ENCODE measurements around the gene CAD.

Gene CAD

DNA sequence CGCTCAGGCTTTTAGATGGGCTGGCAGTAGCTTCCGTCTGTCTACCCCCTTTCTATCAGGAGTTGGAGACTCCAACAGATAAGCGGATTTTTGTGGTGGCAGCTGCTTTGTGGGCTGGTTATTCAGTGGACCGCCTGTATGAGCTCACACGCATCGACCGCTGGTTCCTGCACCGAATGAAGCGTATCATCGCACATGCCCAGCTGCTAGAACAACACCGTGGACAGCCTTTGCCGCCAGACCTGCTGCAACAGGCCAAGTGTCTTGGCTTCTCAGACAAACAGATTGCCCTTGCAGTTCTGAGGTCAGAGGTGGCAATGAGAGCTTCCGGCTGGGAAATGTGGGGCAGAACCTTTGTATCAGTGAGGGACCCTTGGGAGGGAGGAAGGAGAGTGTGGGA, 14.8 kb downstream of the CAD start:
- no peak for DNase-seq

DNA sequence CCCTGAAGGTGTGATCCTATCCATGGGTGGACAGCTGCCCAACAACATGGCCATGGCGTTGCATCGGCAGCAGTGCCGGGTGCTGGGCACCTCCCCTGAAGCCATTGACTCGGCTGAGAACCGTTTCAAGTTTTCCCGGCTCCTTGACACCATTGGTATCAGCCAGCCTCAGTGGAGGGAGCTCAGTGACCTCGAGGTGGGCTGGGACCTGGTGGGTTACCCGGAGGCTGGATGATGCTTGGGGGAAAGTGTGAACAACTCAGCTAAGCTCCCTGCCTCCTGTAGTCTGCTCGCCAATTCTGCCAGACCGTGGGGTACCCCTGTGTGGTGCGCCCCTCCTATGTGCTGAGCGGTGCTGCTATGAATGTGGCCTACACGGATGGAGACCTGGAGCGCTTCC, 16.2 kb downstream of the CAD start:
- no peak for DNase-seq

DNA sequence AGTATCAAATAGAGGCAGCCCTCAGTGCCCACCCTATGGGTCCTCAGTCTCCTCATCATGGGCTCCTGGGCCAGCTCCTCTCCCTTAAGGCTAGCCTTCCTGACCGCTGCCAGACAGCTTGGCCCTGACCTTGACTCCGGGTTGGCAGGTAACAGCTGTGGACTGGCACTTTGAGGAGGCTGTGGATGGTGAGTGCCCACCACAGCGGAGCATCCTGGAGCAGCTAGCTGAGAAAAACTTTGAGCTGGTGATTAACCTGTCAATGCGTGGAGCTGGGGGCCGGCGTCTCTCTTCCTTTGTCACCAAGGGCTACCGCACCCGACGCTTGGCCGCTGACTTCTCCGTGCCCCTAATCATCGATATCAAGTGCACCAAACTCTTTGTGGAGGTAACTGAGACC, 19.0 kb downstream of the CAD start:
- no peak for DNase-seq

DNA sequence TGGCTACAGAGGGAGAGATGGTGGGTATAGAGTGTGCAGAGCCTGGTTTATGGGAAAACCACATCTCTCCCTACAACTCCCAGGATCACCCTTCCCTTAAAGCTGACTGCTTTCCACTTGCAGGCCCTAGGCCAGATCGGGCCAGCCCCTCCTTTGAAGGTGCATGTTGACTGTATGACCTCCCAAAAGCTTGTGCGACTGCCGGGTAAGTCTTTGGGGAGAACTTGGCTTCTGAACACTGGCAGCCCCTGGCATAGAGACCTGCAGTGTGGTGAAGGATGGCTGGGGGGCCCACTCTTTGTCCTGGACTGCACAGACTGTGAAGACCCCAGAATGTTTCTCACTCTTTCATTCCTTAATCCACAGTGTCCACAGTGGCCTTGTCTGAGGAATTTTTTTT, 19.5 kb downstream of the CAD start:
- DNase-seq, result no peak

DNA sequence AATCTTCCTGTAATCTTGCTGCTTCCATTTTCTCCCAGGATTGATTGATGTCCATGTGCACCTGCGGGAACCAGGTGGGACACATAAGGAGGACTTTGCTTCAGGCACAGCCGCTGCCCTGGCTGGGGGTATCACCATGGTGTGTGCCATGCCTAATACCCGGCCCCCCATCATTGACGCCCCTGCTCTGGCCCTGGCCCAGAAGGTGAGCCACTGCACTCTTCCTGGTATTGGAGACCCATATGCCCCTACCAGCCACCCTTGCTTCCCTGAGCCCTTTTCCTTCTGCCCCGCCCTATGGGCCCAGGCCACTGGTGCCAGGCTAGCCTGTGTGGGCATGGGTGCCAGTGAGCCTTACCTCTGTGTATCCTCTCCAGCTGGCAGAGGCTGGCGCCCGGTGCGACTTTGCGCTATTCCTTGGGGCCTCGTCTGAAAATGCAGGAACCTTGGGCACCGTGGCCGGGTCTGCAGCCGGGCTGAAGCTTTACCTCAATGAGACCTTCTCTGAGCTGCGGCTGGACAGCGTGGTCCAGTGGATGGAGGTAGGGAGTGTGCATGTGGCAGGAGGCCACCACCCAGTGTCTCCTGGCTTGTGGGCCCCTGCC, 20.3 kb downstream of the CAD start:
- no peak for DNase-seq

DNA sequence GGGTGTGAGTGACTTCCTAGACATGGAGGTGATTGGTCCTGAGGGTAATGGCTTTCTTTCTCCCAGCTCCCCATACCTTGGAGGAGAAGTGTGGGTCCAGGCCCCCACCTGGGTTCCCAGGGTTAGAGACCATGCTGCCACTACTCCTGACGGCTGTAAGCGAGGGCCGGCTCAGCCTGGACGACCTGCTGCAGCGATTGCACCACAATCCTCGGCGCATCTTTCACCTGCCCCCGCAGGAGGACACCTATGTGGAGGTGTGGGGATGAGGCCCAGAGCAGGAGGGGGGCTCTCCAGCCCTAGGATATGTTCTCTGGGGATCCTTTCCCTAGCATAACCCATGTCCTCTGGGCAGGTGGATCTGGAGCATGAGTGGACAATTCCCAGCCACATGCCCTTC, 21.8 kb downstream of the CAD start:
- no peak for DNase-seq

DNA sequence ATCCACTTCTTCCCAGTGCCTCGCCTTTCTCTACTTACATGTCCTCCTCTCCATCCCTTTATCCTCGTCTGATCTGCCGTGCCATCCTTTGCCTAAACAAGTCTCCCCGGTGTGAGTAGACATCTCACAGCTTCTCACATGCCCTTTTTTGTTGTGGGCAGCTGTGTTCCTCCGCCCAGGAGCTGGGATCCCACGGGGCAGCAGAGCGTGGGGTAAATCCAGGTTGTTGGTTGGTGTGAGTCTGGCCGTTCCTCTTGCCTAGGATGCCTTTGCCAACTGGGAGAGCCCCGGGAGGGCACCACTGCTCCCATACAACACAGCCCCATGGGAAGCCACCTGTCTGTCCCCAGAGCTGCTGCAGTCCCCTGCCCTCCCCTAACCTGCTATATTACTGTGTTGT, 23.2 kb downstream of the CAD start:
- DNase-seq, result no peak

DNA sequence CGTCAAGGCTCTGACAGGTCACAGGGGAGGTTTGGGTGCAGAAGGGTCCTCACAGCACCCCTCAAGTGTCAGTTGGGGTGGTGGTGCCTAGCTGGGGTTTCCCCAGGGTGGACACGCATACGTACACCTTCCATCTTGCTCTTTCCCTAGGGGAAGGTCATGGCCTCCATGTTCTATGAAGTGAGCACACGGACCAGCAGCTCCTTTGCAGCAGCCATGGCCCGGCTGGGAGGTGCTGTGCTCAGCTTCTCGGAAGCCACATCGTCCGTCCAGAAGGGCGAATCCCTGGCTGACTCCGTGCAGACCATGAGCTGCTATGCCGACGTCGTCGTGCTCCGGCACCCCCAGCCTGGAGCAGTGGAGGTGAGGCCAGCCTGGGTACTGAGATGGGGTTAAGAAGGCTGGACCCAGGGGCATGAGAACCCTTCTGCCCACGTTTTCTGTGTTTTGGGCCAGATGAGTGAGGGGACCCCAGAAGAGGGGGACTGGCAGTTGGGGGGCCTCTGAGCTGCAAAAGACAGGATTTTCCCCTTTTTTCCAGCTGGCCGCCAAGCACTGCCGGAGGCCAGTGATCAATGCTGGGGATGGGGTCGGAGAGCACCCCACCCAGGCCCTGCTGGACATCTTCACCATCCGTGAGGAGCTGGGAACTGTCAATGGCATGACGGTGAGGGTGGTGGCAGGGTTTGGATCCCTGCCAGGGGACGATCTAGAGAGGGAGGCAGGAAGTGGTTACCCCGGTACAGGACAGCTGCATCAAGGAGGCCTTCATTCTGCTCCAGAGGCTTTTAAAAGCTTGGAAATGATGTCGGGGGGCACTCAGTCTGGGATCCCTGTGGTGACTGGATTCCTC, 24.8 kb downstream of the CAD start:
- no peak for DNase-seq

DNA sequence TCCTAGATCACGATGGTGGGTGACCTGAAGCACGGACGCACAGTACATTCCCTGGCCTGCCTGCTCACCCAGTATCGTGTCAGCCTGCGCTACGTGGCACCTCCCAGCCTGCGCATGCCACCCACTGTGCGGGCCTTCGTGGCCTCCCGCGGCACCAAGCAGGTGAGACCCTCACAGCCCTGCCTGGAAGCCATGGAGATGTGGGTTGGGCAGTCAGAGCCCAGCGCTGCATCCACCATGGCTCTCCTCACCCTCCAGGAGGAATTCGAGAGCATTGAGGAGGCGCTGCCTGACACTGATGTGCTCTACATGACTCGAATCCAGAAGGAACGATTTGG, 25.4 kb downstream of the CAD start:
- DNase-seq, result no peak

DNA sequence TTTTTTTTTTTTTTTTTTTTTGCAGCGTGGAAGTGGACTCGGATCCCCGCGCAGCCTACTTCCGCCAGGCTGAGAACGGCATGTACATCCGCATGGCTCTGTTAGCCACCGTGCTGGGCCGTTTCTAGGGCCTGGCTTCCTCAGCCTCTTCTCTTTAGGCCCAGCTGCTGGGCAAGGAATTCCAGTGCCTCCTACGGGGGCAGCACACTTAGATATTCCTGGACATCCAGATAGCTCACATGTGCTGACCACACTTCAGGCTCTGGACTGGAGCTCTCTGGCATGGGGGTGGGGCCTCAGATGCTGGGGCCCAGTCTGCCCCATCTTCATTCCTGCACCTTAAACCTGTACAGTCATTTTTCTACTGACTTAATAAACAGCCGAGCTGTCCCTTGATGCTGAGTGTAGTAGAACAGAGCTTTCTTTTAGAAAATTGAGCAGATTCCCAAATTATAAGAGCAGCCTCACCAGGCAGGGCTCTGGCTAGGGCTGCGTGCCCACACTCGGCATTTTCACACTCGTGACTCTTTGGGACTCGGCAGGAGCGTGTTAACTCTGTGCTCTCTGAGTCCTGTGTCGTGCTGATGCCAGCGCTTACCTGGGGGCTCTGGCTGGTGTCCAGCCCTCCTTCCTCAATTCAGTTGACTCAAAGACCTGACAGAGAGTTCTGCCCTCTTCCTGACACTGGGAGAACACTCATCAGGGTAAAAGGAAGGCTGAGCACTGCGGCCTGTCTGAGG, 26.4 kb downstream of the CAD start:
- DNase-seq, result no peak

DNA sequence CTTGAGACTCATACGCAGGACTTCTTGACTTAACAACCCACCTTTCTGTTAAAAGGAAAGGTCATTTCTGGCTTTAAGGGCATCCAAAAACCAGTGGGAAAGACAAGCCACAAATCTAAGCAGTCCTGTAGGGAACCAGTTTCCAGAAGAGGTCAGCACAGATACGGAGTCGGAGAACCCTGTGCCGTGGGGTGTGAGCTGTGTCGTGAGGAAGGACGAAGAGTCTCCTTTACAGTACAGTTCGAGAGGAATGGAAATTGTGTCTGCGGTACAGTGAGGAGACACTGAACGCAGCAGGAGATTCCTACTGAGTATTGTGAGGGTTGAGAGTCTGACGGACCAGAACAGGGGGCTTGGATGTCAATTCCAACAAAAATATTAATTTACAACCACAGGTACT, 27.9 kb downstream of the CAD start:
- no peak for DNase-seq

DNA sequence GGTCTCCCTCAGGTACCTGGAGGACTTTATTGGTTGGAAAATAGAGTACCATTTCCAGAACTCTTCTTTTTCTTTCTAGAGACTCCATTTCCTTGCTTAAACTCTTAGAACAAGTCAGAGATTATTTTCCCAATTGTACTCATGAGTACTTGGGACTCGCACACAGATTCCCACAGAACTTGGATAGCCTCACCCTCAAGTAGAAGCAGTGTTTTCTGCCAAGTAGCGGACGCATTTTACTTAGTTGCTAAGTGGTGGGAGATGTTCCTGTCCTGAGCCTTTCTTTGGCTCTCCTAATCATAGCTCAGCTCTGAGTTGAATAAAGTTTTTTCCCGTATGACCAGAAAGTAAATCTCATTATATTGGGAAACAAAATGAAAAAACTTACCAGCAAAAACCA, 28.5 kb downstream of the CAD start:
- no peak for DNase-seq

DNA sequence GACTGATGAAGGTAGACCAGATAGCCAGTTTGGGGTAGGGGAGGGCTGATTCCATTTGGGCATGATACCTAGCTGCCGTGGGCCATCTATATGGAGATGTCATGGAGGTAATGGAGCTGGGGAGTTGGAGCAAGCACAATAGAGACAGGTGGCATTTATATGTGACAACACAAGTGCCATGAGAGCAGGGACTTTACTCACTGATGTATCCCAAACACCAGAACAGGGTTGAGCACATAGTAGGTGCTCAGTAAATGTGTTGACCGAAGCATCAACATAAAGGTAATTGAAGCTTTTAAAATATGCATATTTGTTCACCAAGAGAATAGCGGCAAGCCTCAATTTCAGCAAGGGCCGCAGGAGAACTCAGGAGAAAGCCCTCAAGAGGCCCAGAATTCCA, 30.7 kb downstream of the CAD start:
- no peak for DNase-seq

DNA sequence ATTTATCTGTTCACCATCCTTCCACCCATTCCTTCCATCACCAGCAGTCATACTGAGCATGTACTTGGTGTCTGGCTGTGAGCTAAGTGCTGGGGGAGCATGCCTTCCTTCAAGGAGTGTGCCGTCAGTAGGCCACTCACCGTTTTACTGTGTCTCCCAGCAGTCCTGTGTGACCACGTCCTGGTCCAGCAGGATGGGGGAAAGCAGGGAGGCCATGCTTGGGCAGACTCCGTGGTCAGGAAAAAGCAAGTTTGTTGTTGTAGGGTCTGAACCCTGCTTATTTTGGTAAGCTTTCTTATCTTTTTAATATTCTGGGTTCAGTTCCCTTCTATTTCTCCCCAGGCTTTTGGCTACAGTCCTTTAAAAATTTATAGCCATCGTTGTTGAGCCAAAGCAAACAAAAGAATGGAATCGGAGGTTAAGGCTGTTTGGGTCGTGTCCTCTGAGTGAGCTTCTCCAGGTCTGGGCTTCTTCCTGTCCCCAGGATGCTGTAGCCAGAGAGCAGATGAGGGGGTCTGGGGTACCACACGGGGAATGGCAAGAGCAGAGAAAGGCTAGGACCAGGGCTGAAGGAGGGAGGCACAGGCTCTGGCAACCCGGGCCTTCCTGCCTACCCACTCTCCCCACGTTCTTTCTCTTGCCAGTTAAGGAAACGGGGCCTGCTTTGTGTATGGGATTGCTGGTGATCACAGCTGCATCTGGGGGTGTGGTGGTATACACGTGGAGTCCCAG, 32.2 kb downstream of the CAD start:
- no peak for DNase-seq

DNA sequence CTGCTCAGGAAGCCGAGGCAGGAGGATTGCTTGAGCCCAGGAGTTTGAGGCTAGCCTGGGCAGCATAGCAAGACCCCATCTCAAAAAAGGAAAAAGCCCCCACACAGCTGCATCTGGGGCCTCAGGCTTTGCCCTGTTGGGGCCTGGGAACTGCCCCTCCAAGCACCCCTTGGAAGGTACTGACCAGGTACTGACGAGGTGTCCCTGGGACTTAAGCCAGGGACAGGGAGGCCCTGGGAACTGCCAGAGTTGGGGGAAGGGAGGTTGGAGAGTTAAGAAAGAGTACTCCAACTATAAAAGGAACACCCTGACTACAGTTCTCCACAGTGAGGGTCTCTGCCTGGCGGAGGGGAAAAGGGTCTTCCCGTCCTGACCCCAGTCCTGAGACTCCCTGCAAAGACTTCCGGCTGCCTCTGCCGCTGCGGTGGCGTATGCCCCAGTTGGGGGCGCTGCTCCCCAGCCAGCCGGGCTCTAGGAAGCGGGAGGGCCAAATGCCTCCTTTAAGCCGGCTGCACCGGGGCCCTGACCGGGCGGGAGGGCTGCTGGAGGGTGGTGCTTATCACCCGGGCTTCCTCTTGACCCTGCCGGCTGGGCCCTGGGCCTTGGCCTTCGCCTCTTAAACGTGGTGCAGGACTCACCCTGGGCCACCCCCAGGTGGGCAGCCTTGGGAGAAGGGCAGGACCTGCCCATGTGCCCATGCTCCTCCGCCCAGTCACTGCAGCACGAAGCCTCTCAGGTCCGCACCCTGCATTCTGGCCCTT, 32.9 kb downstream of the CAD start:
- DNase-seq, result peak; percentile 51

DNA sequence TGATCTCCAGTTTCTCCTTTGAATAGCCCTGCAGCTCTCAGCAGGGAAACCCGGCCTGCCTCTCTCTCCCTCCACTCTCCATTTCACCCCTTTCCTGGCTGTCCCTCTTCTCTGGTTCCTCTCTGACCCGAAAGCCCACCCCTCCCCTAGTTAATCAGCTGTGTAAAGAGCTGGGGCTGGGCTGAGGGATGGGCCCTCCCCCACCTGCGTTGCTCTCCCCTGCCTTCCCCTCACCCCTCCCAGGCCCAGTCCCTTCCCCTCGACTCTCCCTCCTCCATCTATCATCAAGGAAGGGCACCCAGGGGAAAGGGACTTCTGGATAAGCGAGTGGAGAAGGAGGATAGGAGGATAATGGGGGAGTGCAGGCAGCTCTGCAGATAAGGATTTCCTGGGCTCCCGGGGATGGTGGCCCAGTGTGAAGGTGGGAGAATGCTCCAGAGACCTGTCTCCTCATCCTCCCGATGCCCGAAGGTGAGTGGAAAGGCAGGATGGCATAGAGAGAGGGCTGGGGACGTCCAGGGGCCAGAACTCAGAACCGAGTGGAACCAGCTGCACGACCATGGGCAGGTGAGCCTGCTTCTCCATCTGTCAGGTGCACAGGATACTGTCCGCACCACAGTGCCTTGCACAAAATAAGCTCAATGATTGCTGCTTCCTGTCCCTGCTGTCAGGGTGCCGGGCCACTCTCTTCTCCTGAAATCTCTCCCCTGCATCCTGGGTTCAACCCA, 33.6 kb downstream of the CAD start:
- DNase-seq, result no peak

DNA sequence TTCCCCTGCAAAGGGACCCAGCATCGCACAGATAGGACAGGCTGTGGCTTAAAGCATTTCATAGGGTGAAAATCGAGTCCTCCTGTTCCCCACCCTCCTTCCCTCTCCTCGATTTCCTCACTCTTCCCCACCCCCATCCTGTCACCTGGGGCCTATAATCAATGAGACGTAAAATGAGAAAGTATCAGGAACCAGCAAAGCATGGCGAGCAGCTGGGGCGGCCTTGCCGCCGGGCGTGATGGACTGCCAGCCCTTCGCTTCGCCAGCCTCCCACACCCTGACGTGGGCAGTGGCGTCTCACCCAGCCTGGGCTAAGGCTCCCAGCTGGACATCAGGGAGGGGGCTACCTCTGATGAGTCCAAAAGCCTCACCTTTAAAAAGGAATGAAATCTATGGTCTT, 34.6 kb downstream of the CAD start:
- DNase-seq, result no peak

DNA sequence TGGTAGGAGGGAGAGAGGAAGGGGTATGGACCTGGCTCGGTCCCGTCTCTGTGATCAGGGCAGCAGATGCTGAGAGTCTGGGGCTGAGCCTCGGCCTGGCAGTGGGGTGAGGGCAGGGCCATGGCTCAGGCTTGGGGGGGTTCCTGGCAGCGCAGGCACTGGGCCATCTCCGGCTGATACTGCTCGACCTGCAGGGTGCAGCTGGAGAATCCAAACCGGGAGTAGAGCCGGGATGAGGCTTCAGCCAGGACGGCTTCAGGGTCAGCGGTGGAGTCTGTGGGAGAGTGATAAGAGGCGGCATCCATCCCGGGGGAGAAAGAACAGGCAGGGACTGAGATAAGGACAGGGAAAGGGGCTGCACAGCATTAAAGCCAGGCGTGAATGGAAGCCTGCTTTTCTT, 38.0 kb downstream of the CAD start:
- DNase-seq, result no peak

DNA sequence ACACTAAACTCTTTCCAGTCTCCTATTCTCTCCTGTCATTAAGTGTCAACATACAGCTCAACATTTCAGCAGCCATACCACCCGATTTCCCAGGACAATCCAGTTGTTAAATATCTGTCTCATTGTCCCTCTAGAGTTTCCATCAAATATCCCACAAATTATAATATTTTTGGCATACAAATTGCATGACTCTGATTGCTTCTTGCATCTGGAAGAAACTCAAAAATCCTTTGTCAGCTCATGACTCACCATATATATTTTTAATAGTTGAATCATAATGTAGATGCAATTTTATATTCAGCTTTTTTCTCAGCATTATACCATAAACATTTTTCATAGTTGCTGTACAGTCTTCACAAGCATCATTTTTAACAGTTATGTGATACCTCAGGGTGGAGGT, 38.5 kb downstream of the CAD start:
- no peak for DNase-seq

DNA sequence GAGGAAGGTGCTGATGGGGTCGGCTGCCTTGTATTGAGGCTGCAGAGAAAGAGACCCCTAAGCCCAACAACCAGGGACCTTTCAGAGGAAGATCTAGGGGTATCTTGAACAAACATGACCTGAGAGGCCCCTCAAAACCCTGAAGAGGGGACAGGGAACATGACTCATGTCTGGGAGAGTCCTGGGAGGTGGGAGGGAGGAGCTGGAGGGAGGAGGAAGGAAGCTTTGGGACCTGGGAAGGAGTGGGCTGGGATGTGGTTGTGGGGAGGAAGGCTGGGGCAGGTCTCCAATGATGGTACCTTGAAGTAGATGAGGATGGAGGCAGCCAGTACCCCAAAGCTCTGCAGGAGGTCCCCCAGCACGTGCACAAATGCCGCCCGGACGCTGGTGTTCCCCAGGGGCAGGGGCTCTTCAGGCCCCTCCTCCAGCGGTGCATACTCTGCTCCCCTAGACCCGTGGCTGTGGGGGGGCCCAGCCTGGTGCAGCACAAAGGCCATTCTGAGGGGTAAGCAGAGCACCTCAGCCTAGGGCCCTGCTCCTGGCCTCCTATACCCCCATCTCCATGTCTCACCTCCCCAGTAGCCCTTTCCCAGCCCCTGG, 39.8 kb downstream of the CAD start:
- DNase-seq, result no peak

DNA sequence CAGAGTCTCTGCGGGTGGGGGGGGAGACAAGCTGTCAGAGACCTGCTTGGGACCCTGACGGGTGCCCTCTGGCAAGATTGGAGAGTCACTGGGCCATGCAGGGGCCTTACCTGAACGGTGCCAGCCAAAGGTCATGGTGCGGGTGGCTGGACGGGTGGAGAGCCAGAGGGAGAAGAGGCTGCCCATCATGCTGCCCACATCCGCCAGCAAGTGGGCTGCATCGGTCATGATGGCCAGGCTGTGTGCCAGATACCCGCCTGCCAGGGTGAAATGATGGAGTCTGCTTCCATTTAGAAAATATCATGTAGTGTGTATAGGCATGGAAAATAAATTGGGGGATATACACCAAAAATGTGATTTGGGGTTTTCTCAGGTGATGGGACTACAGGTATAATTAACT, 40.9 kb downstream of the CAD start:
- no peak for DNase-seq
